ENCODE measurements around the gene MUC21.

DNA sequence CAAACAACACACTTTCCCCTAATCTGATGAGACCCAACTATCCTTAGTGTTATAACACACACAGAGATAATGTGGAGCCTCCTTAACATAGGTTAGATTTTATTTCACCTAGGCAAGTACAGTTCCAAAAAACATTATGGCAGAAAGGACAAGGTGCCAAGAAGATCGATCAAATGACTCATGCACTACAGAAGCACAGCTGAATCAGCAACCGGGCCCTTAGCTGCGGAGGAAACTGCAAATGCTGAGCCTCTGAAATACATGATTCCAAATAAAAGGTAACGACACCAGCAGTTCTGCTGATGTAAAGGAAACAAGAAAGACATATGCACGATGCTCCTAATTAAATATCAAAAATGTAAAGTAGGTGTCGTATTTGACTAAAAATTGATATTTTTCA, 19.9 kb upstream of the MUC21 start:
- TF ChIP-seq CTCF (IDR thresholded peaks at IDR 0.05; ENCODE audit: extremely low read depth in 1 of 2, insufficient read depth in 1 of 2, low read depth in 1 of 2, low read length in 2 of 2) (no peak), MAX (IDR thresholded peaks at IDR 0.05; ENCODE audit: insufficient read depth, insufficient read length) (no peak), EZH2 (IDR thresholded peaks at IDR 0.05; ENCODE audit: borderline replicate concordance, low read depth, low read length, severe bottlenecking) (no peak), POLR2A (IDR thresholded peaks at IDR 0.05; ENCODE audit: low read depth, low read length) (no peak), POLR2AphosphoS5 (IDR thresholded peaks at IDR 0.05; ENCODE audit: insufficient read depth, low read depth, low read length) (no peak), JUN (IDR thresholded peaks at IDR 0.05; ENCODE audit: borderline replicate concordance, insufficient read depth, insufficient read length, low read depth) (no peak), MYC (IDR thresholded peaks at IDR 0.05; ENCODE audit: low read depth, low read length) (no peak), GATA2 (IDR thresholded peaks at IDR 0.05; ENCODE audit: insufficient read depth, insufficient read length, low read depth, low read length) (no peak), FOS (IDR thresholded peaks at IDR 0.05; ENCODE audit: borderline replicate concordance, insufficient read depth, low read length) (no peak)

Data from endothelial cell of umbilical vein (primary cell).